Neural cell (in vitro differentiated cells): ENCODE results near the gene ARMH1.

ENCODE experiments used
- EP300 ChIP-seq: fragments of 450-650 bp; conservative IDR thresholded peaks from 2 replicates; pipeline ENCODE4 v1.6.1; 2014; ENCODE audit warnings: antibody characterized with exemption, mild to moderate bottlenecking, moderate library complexity; ENCODE audit not compliant: poor library complexity, severe bottlenecking
- POLR2AphosphoS5 ChIP-seq: IDR thresholded peaks from 2 replicates; pipeline ENCODE4 v1.6.1; 2012
- RAD21 ChIP-seq: fragments of 450-650 bp; conservative IDR thresholded peaks from 2 replicates; pipeline ENCODE4 v1.6.1; 2014; ENCODE audit warnings: antibody characterized with exemption, mild to moderate bottlenecking, moderate library complexity
- SMC3 ChIP-seq: fragments of 450-650 bp; conservative IDR thresholded peaks from 2 replicates; pipeline ENCODE4 v1.6.1; 2014; ENCODE audit warnings: antibody characterized with exemption, mild to moderate bottlenecking, moderate library complexity; ENCODE audit not compliant: poor library complexity
- TF ChIP-seq, protein P1 (sequence below): fragments of 450-650 bp; IDR thresholded peaks from 2 replicates; pipeline ENCODE4 v1.5.1; 2014; ENCODE audit warnings: antibody characterized with exemption, mild to moderate bottlenecking, moderate library complexity; ENCODE audit not compliant: poor library complexity, severe bottlenecking
- TF ChIP-seq, protein P2 (sequence below): IDR thresholded peaks from 2 replicates; pipeline ENCODE4 v1.6.1; 2012; ENCODE audit warnings: borderline replicate concordance

DNA sequence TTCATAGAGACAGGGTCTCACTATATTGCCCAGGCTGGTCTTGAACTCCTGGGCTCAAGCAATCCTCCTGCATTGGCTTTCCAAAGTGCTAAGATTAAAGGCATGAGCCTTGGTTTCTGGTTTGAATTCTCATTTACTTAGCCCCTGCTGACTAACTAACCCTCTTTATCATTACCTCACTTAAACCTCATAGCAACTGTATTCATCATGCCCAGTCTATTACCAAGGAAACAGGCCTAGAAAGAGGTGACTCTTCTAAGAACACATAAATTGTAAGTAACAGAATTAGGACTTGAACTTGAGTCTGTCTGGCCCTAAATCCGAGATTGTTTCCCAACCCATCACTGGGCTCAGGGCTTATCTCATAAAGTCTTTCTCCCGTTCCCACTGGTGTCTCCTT is 44.4 kb upstream of the ARMH1 start:
- TF ChIP-seq, protein P1, sequence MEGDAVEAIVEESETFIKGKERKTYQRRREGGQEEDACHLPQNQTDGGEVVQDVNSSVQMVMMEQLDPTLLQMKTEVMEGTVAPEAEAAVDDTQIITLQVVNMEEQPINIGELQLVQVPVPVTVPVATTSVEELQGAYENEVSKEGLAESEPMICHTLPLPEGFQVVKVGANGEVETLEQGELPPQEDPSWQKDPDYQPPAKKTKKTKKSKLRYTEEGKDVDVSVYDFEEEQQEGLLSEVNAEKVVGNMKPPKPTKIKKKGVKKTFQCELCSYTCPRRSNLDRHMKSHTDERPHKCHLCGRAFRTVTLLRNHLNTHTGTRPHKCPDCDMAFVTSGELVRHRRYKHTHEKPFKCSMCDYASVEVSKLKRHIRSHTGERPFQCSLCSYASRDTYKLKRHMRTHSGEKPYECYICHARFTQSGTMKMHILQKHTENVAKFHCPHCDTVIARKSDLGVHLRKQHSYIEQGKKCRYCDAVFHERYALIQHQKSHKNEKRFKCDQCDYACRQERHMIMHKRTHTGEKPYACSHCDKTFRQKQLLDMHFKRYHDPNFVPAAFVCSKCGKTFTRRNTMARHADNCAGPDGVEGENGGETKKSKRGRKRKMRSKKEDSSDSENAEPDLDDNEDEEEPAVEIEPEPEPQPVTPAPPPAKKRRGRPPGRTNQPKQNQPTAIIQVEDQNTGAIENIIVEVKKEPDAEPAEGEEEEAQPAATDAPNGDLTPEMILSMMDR = no peak
- TF ChIP-seq POLR2AphosphoS5 (no peak), RAD21 (no peak), EP300 (no peak), SMC3 (no peak)
- TF ChIP-seq, protein P2, sequence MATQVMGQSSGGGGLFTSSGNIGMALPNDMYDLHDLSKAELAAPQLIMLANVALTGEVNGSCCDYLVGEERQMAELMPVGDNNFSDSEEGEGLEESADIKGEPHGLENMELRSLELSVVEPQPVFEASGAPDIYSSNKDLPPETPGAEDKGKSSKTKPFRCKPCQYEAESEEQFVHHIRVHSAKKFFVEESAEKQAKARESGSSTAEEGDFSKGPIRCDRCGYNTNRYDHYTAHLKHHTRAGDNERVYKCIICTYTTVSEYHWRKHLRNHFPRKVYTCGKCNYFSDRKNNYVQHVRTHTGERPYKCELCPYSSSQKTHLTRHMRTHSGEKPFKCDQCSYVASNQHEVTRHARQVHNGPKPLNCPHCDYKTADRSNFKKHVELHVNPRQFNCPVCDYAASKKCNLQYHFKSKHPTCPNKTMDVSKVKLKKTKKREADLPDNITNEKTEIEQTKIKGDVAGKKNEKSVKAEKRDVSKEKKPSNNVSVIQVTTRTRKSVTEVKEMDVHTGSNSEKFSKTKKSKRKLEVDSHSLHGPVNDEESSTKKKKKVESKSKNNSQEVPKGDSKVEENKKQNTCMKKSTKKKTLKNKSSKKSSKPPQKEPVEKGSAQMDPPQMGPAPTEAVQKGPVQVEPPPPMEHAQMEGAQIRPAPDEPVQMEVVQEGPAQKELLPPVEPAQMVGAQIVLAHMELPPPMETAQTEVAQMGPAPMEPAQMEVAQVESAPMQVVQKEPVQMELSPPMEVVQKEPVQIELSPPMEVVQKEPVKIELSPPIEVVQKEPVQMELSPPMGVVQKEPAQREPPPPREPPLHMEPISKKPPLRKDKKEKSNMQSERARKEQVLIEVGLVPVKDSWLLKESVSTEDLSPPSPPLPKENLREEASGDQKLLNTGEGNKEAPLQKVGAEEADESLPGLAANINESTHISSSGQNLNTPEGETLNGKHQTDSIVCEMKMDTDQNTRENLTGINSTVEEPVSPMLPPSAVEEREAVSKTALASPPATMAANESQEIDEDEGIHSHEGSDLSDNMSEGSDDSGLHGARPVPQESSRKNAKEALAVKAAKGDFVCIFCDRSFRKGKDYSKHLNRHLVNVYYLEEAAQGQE = no peak
